ENCODE data around the gene IREB2.
"Not testable (repeated sequence)": the region's sequence is repeated elsewhere in the genome, so short reads cannot be mapped to it uniquely, and the experiment has no call there.

Gene IREB2

DNA sequence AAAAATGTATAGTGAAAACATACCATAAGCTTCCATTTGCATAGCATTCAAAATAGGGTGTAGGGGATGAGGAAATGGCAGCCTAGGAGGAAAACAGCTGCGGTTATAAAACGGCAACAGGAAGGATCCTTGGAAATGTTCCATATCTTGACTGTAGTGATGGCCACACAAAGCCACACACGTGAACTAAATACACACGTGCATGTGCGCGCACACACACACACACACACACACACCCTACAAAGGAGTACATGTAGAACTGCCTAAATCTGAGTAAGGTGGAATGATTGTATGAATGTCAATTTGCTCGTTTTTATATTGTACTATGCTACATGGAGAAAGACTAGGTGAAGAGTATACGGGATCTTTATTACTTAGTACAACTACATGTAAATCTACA is 3.9 kb upstream of the IREB2 start:
- DNase-seq (ENCODE audit: low read depth): no peak

DNA sequence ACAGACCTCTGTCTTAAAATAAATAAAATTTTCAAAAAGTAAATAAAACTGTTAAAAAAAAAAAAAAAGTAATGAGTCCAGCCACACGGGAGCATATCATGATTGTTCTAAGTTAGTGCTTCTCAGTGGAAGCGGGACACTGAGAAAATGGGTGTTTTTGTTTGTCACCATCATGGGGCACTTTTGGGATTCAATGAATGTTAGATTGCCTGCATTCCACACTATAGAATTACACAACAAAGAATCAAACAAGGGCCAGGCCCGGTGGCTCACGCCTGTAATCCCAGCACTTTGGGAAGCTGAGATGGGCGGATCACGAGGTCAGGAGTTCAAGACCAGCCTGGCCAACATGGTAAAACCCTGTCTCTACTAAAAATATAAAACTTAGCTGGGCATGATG is 3.3 kb upstream of the IREB2 start:
- DNase-seq (ENCODE audit: low read depth): not testable (repeated sequence)

DNA sequence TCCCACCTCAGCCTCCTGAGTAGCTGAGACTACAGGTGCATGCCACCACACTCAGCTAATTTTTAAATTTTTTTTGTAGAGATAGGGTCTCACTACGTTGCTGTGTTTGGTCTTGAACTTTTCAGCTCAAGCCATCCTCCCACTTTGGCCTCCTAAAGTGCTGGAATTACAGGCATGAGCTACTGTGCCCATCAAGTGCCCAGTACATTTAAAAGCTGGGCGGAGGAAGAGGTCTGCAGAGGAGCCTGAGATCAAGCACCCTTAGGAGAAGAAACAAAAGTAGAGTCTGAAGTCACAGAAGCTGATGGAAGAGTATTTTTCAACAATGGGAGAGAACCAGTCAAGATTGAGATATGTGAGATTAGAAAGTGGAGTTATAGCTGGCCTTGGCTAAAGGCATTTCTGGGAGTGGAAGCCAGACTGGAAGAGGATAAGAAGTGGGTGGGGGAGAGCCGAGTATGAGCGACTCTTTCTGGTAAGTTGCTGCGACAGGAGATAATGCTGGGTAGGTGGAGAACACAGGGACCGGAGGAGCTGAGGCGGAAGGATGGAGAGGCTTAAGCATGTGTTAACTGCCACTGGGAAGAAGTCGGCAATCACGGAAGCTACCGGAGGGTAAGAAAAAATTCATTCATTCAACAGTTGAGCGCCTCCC is 782 bp upstream of the IREB2 start:
- no peak for DNase-seq (ENCODE audit: low read depth)

GRCh38 chr15:78438619-78439285 is 736 bp downstream of the IREB2 start:
- DNase-seq (ENCODE audit: low read depth): no peak

- no peak for DNase-seq (ENCODE audit: low read depth)
Measured at GRCh38 chr15:78440375-78441373, 2.7 kb downstream of the IREB2 start.

DNA sequence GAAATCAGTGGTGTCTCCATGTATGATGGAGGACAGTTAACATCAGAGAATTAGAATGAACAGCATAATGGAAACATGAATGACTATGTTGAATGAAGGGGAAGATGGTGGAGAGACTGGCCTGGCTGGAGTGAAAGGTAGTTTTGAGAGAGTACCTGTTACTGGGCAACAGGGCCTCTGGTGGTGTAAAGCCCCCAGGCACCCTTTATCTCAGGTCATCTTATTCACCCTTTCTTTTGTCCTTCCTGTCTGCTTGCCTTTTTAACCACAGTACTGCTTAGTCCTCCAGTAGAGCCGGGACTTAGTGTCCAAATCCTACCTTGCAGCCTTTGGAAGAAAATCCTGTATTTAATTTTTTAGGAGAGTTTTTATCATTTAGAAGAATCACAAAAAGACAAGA is 6.2 kb downstream of the IREB2 start:
- no peak for DNase-seq (ENCODE audit: low read depth)

DNA sequence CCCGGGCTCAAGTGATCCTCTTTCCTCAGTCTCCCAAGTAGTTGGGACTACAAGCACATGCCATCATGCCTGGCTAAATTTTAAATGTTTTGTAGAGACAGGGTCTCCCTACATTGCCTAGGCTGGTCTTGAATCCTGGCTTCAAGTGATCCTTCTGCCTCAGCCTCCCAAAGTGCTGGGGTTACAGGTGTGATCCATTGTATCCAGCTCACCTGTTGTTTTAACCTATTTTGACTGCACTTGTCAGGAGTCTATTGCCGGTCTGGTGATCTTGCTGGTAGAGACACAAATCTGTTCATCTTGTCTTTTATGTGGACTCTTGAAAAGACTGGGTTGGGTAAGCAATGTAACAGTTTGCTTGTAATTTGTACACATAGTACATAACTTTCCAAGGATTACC is 7.9 kb downstream of the IREB2 start:
- DNase-seq (ENCODE audit: low read depth): no peak

- DNase-seq (ENCODE audit: low read depth): no peak
Measured at GRCh38 chr15:78446551-78446950, 8.5 kb downstream of the IREB2 start.

DNA sequence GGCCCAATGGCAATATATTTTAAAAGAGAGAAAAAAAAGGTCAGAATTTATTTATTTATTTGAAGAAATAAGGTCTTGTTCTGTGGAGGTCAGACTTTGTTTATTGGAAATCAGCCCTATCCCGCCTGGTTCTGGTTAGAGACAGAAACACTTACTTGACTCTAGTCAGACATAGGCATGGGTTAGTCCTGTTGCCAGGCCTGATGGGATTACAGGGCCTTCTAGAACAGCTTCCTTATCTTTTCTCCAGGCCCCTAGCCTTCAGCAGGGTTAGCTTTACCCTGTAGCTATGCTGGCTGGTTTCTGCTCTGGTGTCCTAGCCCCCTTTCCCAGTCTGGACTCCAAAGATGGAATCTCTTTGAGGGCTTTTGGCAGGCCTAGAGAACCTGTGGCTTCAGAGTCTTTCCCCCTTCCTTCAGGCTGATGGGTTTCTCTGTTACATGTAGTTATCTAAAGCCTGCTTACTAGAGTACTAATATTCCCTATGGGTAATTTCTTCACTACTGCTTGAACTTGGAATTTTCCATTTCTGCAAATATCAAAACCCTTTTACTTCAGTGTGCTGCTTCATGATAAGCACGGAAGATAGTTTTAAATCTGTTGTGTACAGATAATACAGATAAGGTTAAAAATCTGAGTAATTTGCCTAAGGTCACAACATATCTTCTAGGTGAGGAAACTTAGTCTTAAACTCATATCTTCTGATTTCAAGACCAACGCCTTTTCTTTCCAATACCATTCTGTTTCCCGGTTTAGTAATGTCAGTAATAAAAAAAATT is 10.6 kb downstream of the IREB2 start:
- DNase-seq (ENCODE audit: low read depth): no peak

DNA sequence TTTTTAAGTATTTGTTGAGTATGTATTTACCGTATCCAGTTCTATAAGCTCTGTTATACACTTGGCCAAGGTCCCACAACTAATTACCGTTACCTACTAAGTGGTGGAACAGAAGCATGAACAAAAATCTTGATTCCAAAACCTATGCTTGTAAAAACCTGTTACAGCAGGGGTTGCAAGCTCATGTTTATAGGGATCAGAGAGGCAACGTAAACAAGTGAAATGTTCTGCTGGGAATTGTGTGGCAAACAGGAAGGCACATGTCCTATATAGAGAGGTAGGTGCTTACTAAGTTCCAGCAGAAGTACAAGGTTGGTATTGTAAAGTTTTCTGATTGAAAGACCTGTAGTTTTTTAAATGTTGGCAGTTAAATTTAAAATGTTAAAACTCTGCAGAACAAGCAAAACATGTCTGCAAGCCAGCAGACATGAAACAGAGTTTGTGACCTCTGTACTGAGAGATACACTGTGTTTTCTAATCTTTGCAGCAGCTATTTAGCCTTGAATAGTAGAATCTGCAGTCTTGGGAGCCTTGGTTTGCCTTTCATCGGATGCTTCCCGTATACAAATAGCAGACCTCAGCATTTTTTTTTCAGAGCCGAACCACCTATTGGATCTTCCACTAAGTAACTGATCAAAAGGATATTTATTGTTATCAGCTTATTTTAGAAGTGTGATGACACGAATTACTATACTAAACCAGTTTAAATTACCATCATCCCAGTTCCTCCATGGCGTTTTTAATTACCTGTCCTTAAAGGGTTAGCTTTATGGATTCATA is 11.4 kb downstream of the IREB2 start:
- no peak for DNase-seq (ENCODE audit: low read depth)

- no peak for DNase-seq (ENCODE audit: low read depth)
Measured at GRCh38 chr15:78450285-78450858, 12.4 kb downstream of the IREB2 start.

GRCh38 chr15:78452485-78452884 is 14.5 kb downstream of the IREB2 start:
- no peak for DNase-seq (ENCODE audit: low read depth)

GRCh38 chr15:78453447-78453846 is 15.4 kb downstream of the IREB2 start:
- DNase-seq (ENCODE audit: low read depth): no peak

DNA sequence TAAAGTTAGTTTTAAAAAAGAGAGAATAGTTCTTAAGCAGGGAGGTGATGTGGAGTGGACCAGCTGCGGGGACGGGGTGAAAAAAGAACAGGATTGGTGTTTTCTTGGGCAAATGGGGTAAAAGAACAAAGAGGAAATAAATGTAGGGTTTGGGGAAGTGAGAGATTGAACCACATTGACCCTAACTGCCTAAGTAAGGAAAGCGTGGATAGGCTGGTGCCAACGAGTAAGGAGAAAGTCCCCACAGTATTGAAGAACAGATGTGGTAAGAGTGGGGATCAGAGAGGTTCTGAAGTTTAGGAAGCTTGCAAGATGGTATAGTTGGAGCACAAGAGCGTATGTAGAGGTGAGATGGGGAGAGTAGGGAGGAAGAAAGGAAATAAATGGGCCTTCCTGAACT is 17.0 kb downstream of the IREB2 start:
- DNase-seq (ENCODE audit: low read depth): no peak

DNA sequence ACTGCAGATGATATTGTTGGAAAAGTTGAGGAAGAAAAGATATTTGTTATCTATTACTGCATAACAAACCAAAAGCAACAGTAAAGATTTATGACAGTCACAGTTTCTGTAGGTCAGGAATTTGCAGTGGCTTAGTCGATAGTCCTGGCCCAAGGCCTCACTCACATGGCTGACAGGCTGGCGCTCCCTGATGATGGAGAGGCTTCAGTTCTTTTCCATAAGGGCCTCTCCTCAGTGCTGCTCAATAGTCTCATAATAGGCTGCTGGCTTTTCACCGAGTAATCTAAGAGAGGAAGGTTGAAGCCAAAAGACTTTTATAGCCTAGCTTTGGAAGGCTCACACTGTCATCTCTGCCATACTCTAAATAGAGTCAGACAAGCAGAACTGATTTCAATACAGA is 17.7 kb downstream of the IREB2 start:
- no peak for DNase-seq (ENCODE audit: low read depth)

GRCh38 chr15:78456426-78456825 is 18.4 kb downstream of the IREB2 start:
- DNase-seq (ENCODE audit: low read depth): no peak

DNA sequence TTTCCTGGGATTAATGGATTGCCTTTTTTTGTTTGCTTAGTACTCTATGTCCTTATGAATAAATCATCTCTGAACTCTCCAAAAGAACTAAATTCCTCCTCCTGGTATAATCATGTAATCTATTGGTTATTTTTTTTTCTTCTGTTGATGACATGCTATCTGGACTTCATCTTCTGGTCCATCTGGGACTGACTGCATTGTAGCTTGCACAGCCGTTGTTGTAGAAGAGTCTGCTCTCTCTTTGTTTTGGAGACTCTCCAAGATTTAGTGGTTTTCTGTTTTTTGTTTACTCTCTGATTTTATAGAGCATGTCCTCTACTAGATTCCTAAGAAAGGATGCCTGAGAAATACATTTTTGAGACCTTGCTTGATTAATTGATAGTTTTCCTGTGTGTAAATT is 19.1 kb downstream of the IREB2 start:
- no peak for DNase-seq (ENCODE audit: low read depth)

DNA sequence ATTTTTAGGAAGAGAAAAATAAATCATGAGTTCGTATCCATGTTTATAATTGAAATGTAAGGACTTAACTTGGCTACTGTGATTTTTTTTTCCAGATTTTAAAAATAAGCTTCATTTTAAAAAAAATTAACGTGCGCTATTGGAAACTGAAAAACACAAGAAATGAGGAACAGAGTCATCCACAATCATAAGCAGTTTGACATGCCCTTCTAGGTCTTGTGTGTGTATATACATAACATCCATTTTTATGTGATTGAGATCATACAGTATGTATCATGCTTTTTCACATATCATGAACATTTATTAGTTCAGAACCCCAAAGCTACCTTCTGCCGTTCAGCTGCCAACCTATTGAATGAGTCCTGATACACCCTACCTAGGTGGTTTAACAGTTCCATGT is 22.7 kb downstream of the IREB2 start:
- DNase-seq (ENCODE audit: low read depth): no peak

GRCh38 chr15:78461171-78461888 is 23.3 kb downstream of the IREB2 start:
- DNase-seq (ENCODE audit: low read depth): no peak

- no peak for DNase-seq (ENCODE audit: low read depth)
Measured at GRCh38 chr15:78469031-78469430, 31.0 kb downstream of the IREB2 start.
